ENCODE data around the gene HDLBP.

HDLBP gene

DNA sequence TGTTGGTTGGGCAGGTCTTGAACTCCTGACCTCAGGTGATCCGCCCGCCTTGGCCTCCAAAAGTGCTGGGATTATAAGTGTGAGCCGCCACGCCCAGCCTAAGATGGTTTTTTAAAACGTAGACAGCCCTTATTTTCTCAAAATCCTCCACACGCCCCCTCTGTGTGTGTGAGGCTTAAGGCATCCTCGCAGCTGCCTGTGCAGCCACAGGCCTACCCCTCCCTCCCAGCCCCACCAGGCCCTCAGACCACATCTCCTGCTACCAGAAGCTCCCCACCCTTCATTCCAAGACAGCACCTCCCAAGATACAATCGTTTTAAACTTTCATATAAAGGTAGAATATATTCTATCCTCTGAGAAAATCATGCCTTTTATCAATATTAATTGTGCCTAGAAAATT lies 122.2 kb downstream of the HDLBP start:
- DNase-seq (ENCODE audit: low spot score) = no peak
- Histone ChIP-seq H3K9ac (ENCODE audit: low read depth, low read length, poor library complexity) (no peak overlapping the region), H3K79me1 (ENCODE audit: low read depth, low read length) (peaks cover 4% of the 10 kb centered on the region), H3K9me3 (replicated peaks in 1 of 2; ENCODE audit: control insufficient read depth in 2 of 2, insufficient read depth in 1 of 2, low read depth in 1 of 2, low read length in 2 of 2) (no peaks in the 10 kb centered on the region), H3K36me3 (replicated peaks in 1 of 2; ENCODE audit: control insufficient read depth in 2 of 2, insufficient read depth in 2 of 2, low read length in 2 of 2) (no peaks in the 10 kb centered on the region), H2BK15ac (ENCODE audit: low read length) (no peak overlapping the region), H2BK12ac (ENCODE audit: low read length) (no peak overlapping the region), H2BK5ac (ENCODE audit: low read length) (no peak overlapping the region), H3K4me2 (ENCODE audit: insufficient read depth, low read length, poor library complexity, severe bottlenecking) (no peak overlapping the region), H3K4ac (ENCODE audit: low read length) (no peak overlapping the region), H2AFZ (ENCODE audit: low read length) (no peak overlapping the region), H2AK5ac (ENCODE audit: low read depth, low read length) (no peak overlapping the region), H3K23ac (ENCODE audit: low read depth, low read length, poor library complexity) (no peak overlapping the region), H3K14ac (ENCODE audit: low read length) (no peak overlapping the region), H4K8ac (ENCODE audit: low read depth, low read length) (no peak overlapping the region), H3K27ac (replicated peaks; ENCODE audit: low read length) (no peak overlapping the region), H2BK120ac (ENCODE audit: low read depth, low read length) (no peak overlapping the region), H3K4me1 (ENCODE audit: control insufficient read depth in 2 of 2, insufficient read depth in 1 of 2, low read depth in 1 of 2, low read length in 2 of 2) (peaks cover 0 to 4% of the 10 kb centered on the region in 2 donors), H4K91ac (ENCODE audit: low read depth, low read length, poor library complexity) (no peak overlapping the region), H3K27me3 (ENCODE audit: control insufficient read depth in 3 of 3, insufficient read depth in 3 of 3, low read depth in 1 of 3, low read length in 3 of 3) (peaks cover 0 to 23% (median 0%) of the 10 kb centered on the region in 3 experiments), H3K4me3 (ENCODE audit: low read length in 2 of 2) (no peak overlapping the region), H3K18ac (ENCODE audit: low read length) (no peak overlapping the region)
- no CpG with 5 or more reads among the region's 8 CpGs for WGBS, 2 donors (ENCODE audit: extremely low coverage in 2 of 2, insufficient read length in 2 of 2, insufficient replicate concordance in 1 of 2)

DNA sequence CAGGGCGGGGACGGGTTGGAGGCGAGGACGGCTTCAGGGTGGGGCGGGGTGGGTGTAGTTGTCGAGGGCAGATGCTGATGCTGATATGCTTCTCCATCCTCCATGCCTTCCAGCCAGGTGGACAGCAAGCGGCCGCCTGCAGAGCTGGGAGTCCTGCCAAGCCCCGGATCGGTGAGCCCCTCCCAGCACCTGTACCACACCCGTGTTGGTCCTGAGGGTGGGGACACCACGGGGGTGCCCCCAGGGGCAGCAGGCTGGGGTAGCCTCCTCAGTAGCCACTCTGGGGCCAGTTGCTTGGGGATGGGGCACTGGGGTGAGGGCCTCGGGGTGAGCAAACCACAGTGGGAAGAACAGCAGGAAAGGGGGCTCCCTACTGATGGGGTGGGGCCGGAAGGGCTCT lies 124.4 kb downstream of the HDLBP start:
- Histone ChIP-seq H3K4me1 (ENCODE audit: control insufficient read depth in 2 of 2, insufficient read depth in 1 of 2, low read depth in 1 of 2, low read length in 2 of 2) (peaks cover 6 to 15% of the 10 kb centered on the region in 2 donors), H3K27ac (replicated peaks; ENCODE audit: low read length) (no peak overlapping the region), H3K36me3 (replicated peaks in 1 of 2; ENCODE audit: control insufficient read depth in 2 of 2, insufficient read depth in 2 of 2, low read length in 2 of 2) (no peaks in the 10 kb centered on the region), H4K91ac (ENCODE audit: low read depth, low read length, poor library complexity) (no peak overlapping the region), H3K18ac (ENCODE audit: low read length) (no peak overlapping the region), H3K9me3 (replicated peaks in 1 of 2; ENCODE audit: control insufficient read depth in 2 of 2, insufficient read depth in 1 of 2, low read depth in 1 of 2, low read length in 2 of 2) (no peaks in the 10 kb centered on the region), H2BK5ac (ENCODE audit: low read length) (no peak overlapping the region), H2AK5ac (ENCODE audit: low read depth, low read length) (peak overlapping the region; percentile 56), H3K14ac (ENCODE audit: low read length) (no peak overlapping the region), H2AFZ (ENCODE audit: low read length) (no peak overlapping the region), H3K27me3 (ENCODE audit: control insufficient read depth in 3 of 3, insufficient read depth in 3 of 3, low read depth in 1 of 3, low read length in 3 of 3) (peaks cover 0 to 14% (median 0%) of the 10 kb centered on the region in 3 experiments), H3K4me2 (ENCODE audit: insufficient read depth, low read length, poor library complexity, severe bottlenecking) (no peak overlapping the region), H3K4ac (ENCODE audit: low read length) (no peak overlapping the region), H3K4me3 (ENCODE audit: low read length in 2 of 2) (no peak overlapping the region), H2BK15ac (ENCODE audit: low read length) (no peak overlapping the region), H3K9ac (ENCODE audit: low read depth, low read length, poor library complexity) (no peak overlapping the region), H2BK120ac (ENCODE audit: low read depth, low read length) (no peak overlapping the region), H3K79me1 (ENCODE audit: low read depth, low read length) (peaks cover 4% of the 10 kb centered on the region), H4K8ac (ENCODE audit: low read depth, low read length) (no peak overlapping the region), H3K23ac (ENCODE audit: low read depth, low read length, poor library complexity) (no peak overlapping the region), H2BK12ac (ENCODE audit: low read length) (no peak overlapping the region)
- no peak for DNase-seq (ENCODE audit: low spot score)
- WGBS, 2 donors (ENCODE audit: extremely low coverage in 2 of 2, insufficient read length in 2 of 2, insufficient replicate concordance in 1 of 2) = no CpG with 5 or more reads among the region's 14 CpGs

DNA sequence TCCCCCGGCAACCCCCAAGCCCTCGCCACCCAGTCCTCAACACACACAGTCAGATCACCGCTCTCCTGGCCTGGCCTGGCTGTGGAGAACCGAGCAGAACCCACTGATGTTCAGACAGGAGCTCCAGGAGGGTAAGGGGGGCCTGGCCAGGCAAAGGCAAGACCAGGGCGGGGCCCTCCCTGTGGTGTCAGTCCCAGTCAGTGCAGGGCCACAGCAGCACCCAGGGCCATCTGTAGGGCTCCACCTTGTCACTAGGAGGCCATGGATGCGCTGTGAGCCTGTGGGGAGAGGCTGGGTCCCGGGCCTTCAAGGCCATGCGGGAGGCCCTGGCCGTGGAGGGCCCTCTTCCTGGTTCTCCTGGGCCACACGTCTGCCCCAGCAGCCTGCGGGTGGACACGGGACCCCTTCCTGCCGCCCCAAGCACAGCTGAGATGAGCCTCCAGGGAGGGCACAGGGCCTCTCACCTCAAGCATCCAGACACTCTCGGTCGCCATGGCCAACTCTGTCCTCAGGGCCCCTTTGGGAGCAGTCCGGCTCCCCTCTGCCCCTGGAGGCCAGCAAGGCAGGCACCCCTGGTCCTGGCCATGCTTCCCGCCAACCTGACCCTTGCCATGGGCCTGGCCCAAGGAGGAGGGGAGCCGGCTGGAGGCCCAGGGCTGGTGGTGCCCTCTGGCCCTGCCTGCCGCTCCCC lies 125.0 kb downstream of the HDLBP start:
- WGBS, 2 donors (ENCODE audit: extremely low coverage in 2 of 2, insufficient read length in 2 of 2, insufficient replicate concordance in 1 of 2) = no CpG with 5 or more reads among the region's 19 CpGs
- Histone ChIP-seq H3K4ac (ENCODE audit: low read length) (no peak overlapping the region), H3K4me3 (ENCODE audit: low read length in 2 of 2) (no peak overlapping the region), H2BK120ac (ENCODE audit: low read depth, low read length) (peak overlapping the region; percentile 18), H3K36me3 (replicated peaks in 1 of 2; ENCODE audit: control insufficient read depth in 2 of 2, insufficient read depth in 2 of 2, low read length in 2 of 2) (no peaks in the 10 kb centered on the region), H2BK5ac (ENCODE audit: low read length) (peak overlapping the region; percentile 53), H4K91ac (ENCODE audit: low read depth, low read length, poor library complexity) (no peak overlapping the region), H2AK5ac (ENCODE audit: low read depth, low read length) (peak overlapping the region; percentile 81), H3K27me3 (ENCODE audit: control insufficient read depth in 3 of 3, insufficient read depth in 3 of 3, low read depth in 1 of 3, low read length in 3 of 3) (peaks cover 0 to 8% (median 0%) of the 10 kb centered on the region in 3 experiments), H3K79me1 (ENCODE audit: low read depth, low read length) (peaks cover 4% of the 10 kb centered on the region), H3K4me2 (ENCODE audit: insufficient read depth, low read length, poor library complexity, severe bottlenecking) (no peak overlapping the region), H3K23ac (ENCODE audit: low read depth, low read length, poor library complexity) (peak overlapping the region; percentile 43), H3K14ac (ENCODE audit: low read length) (peak overlapping the region; percentile 21), H3K27ac (replicated peaks; ENCODE audit: low read length) (no peak overlapping the region), H2BK15ac (ENCODE audit: low read length) (peak overlapping the region; percentile 85), H3K4me1 (ENCODE audit: control insufficient read depth in 2 of 2, insufficient read depth in 1 of 2, low read depth in 1 of 2, low read length in 2 of 2) (peaks cover 6 to 15% of the 10 kb centered on the region in 2 donors), H4K8ac (ENCODE audit: low read depth, low read length) (no peak overlapping the region), H3K18ac (ENCODE audit: low read length) (peak overlapping the region; percentile 64), H2BK12ac (ENCODE audit: low read length) (no peak overlapping the region), H3K9ac (ENCODE audit: low read depth, low read length, poor library complexity) (no peak overlapping the region), H2AFZ (ENCODE audit: low read length) (no peak overlapping the region), H3K9me3 (replicated peaks in 1 of 2; ENCODE audit: control insufficient read depth in 2 of 2, insufficient read depth in 1 of 2, low read depth in 1 of 2, low read length in 2 of 2) (no peaks in the 10 kb centered on the region)
- no peak for DNase-seq (ENCODE audit: low spot score)

DNA sequence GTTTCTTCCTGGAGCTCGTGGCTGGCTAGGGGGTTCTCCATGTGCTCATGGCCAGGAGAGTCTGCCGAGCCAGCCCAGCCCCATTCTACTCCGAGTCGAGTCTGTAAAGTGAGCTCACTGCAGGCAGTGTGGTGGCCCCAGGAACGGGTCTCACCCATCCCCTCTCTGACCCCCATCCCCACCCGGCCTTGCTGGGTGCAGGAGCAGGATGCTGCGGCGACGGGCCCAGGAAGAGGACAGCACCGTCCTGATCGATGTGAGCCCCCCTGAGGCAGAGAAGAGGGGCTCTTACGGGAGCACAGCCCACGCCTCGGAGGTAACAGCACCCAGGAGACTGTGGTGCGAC lies 125.6 kb downstream of the HDLBP start:
- peak overlapping the region; percentile 21 for H3K14ac ChIP-seq (ENCODE audit: low read length)
- peak overlapping the region; percentile 43 for H3K23ac ChIP-seq (ENCODE audit: low read depth, low read length, poor library complexity)
- peaks cover 6 to 15% of the 10 kb centered on the region in 2 donors for H3K4me1 ChIP-seq (ENCODE audit: control insufficient read depth in 2 of 2, insufficient read depth in 1 of 2, low read depth in 1 of 2, low read length in 2 of 2)
- no peak overlapping the region for H3K9ac ChIP-seq (ENCODE audit: low read depth, low read length, poor library complexity)
- H3K4me2 ChIP-seq (ENCODE audit: insufficient read depth, low read length, poor library complexity, severe bottlenecking) = no peak overlapping the region
- H2BK12ac ChIP-seq (ENCODE audit: low read length) = no peak overlapping the region
- no CpG with 5 or more reads among the region's 15 CpGs for WGBS, 2 donors (ENCODE audit: extremely low coverage in 2 of 2, insufficient read length in 2 of 2, insufficient replicate concordance in 1 of 2)
- no peak overlapping the region for H4K8ac ChIP-seq (ENCODE audit: low read depth, low read length)
- peaks cover 4% of the 10 kb centered on the region for H3K79me1 ChIP-seq (ENCODE audit: low read depth, low read length)
- no peak for DNase-seq (ENCODE audit: low spot score)
- no peak overlapping the region for H3K27ac ChIP-seq (replicated peaks; ENCODE audit: low read length)
- H3K4ac ChIP-seq (ENCODE audit: low read length) = no peak overlapping the region
- H2BK120ac ChIP-seq (ENCODE audit: low read depth, low read length) = no peak overlapping the region
- no peak overlapping the region for H3K4me3 ChIP-seq (ENCODE audit: low read length in 2 of 2)
- H3K9me3 ChIP-seq (replicated peaks in 1 of 2; ENCODE audit: control insufficient read depth in 2 of 2, insufficient read depth in 1 of 2, low read depth in 1 of 2, low read length in 2 of 2) = no peaks in the 10 kb centered on the region
- no peaks in the 10 kb centered on the region for H3K36me3 ChIP-seq (replicated peaks in 1 of 2; ENCODE audit: control insufficient read depth in 2 of 2, insufficient read depth in 2 of 2, low read length in 2 of 2)
- peak overlapping the region; percentile 38 for H4K91ac ChIP-seq (ENCODE audit: low read depth, low read length, poor library complexity)
- peak overlapping the region; percentile 81 for H2AK5ac ChIP-seq (ENCODE audit: low read depth, low read length)
- H2AFZ ChIP-seq (ENCODE audit: low read length) = no peak overlapping the region
- peak overlapping the region; percentile 85 for H2BK15ac ChIP-seq (ENCODE audit: low read length)
- H3K27me3 ChIP-seq (ENCODE audit: control insufficient read depth in 3 of 3, insufficient read depth in 3 of 3, low read depth in 1 of 3, low read length in 3 of 3) = peaks cover 0 to 2% (median 0%) of the 10 kb centered on the region in 3 experiments
- H3K18ac ChIP-seq (ENCODE audit: low read length) = peak overlapping the region; percentile 64
- peak overlapping the region; percentile 53 for H2BK5ac ChIP-seq (ENCODE audit: low read length)
